Measurements from ENCODE around the gene ATP6V0C.
A peak's percentile ranks its signal among the peaks of the same experiment; 100 is the strongest.

Gene ATP6V0C

GRCh38 chr16:2487903-2488531 lies 25.7 kb upstream of the ATP6V0C start:
- FAIRE-seq (no peak), DNase-seq (ENCODE audit: insufficient read length, low spot score) (no peak)

- FAIRE-seq, result no peak
Measured at GRCh38 chr16:2489581-2489980, 24.2 kb upstream of the ATP6V0C start.

GRCh38 chr16:2490190-2491105 lies 23.3 kb upstream of the ATP6V0C start:
- DNase-seq (ENCODE audit: insufficient read length, low spot score) (no peak), FAIRE-seq (no peak)

More at GRCh38 chr16:2489581-2489980, 24.2 kb upstream of the ATP6V0C start:
- DNase-seq (ENCODE audit: insufficient read length, low spot score), result no peak

GRCh38 chr16:2492292-2492691 lies 21.5 kb upstream of the ATP6V0C start:
- FAIRE-seq, result no peak
- no peak for DNase-seq (ENCODE audit: insufficient read length, low spot score)

- FAIRE-seq (no peak), DNase-seq (ENCODE audit: insufficient read length, low spot score) (no peak)
Measured at GRCh38 chr16:2493605-2494004, 20.1 kb upstream of the ATP6V0C start.

- FAIRE-seq, result no peak
- DNase-seq (ENCODE audit: insufficient read length, low spot score), result no peak
Measured at GRCh38 chr16:2494616-2495015, 19.1 kb upstream of the ATP6V0C start.

- FAIRE-seq, result no peak
Measured at GRCh38 chr16:2495041-2495440, 18.7 kb upstream of the ATP6V0C start.

GRCh38 chr16:2496223-2497115 lies 17.3 kb upstream of the ATP6V0C start:
- no peak for FAIRE-seq
- DNase-seq (ENCODE audit: insufficient read length, low spot score), result no peak

More at GRCh38 chr16:2495041-2495440, 18.7 kb upstream of the ATP6V0C start:
- DNase-seq (ENCODE audit: insufficient read length, low spot score), result no peak

- FAIRE-seq, result no peak
- no peak for DNase-seq (ENCODE audit: insufficient read length, low spot score)
Measured at GRCh38 chr16:2497116-2497630, 16.6 kb upstream of the ATP6V0C start.

GRCh38 chr16:2497695-2498484 lies 15.9 kb upstream of the ATP6V0C start:
- FAIRE-seq, result no peak

GRCh38 chr16:2498531-2499253 lies 15.1 kb upstream of the ATP6V0C start:
- no peak for FAIRE-seq

More at GRCh38 chr16:2497695-2498484, 15.9 kb upstream of the ATP6V0C start:
- DNase-seq (ENCODE audit: insufficient read length, low spot score), result no peak

GRCh38 chr16:2499454-2499853 lies 14.3 kb upstream of the ATP6V0C start:
- no peak for FAIRE-seq
- DNase-seq (ENCODE audit: insufficient read length, low spot score), result no peak

More at GRCh38 chr16:2498531-2499253, 15.1 kb upstream of the ATP6V0C start:
- DNase-seq (ENCODE audit: insufficient read length, low spot score), result no peak

GRCh38 chr16:2499890-2500429 lies 13.8 kb upstream of the ATP6V0C start:
- DNase-seq (ENCODE audit: insufficient read length, low spot score), result no peak

GRCh38 chr16:2500430-2500917 lies 13.3 kb upstream of the ATP6V0C start:
- DNase-seq (ENCODE audit: insufficient read length, low spot score) (no peak), FAIRE-seq (no peak)

More at GRCh38 chr16:2499890-2500429, 13.8 kb upstream of the ATP6V0C start:
- FAIRE-seq, result no peak

- DNase-seq (ENCODE audit: insufficient read length, low spot score) (peak; percentile 90), FAIRE-seq (peak; percentile 23)
Measured at GRCh38 chr16:2500918-2501750, 12.6 kb upstream of the ATP6V0C start.

- DNase-seq (ENCODE audit: insufficient read length, low spot score), result no peak
- no peak for FAIRE-seq
Measured at GRCh38 chr16:2501946-2502895, 11.5 kb upstream of the ATP6V0C start.

GRCh38 chr16:2505695-2506094 lies 8.1 kb upstream of the ATP6V0C start:
- DNase-seq (ENCODE audit: insufficient read length, low spot score) (no peak), FAIRE-seq (no peak)

Data from GM19239 (cell line).